Fibroblast of lung (primary cell): ENCODE measurements around the gene ZYG11B.

Source experiments
- CTCF ChIP-seq, 2 donors: IDR thresholded peaks in 1 of 2; conservative IDR thresholded peaks in 1 of 2; 1 replicate in 1 of 2; 2 replicates in 1 of 2; pipeline ENCODE4 v1.5.1; 2011 to 2012; ENCODE audit warnings: low read length in 2 of 2, control low read depth in 1 of 2, inconsistent platforms in 1 of 2, low read depth in 1 of 2, mild to moderate bottlenecking in 1 of 2
- EZH2 ChIP-seq: IDR thresholded peaks from 2 replicates; pipeline ENCODE4 v1.5.1; 2012; ENCODE audit warnings: low read length, control low read depth, mild to moderate bottlenecking; ENCODE audit errors: missing control alignments

GRCh38 chr1:52862666-52863458 lies 136.6 kb downstream of the ZYG11B start:
- TF ChIP-seq CTCF (conservative IDR thresholded peaks at IDR 0.05 in 1 of 2, IDR thresholded peaks at IDR 0.05 in 1 of 2; ENCODE audit: low read depth in 1 of 2, low read length in 2 of 2): no peak
- TF ChIP-seq EZH2: no peak
